Lower lobe of right lung (tissue), 2 donors: ENCODE results near the gene BEAN1. TPM values are rescaled to one million over a fixed set of nuclear protein-coding genes. Genes with fewer than 3 reads are reported as not detected.
A peak's percentile ranks its signal among the peaks of the same experiment; 100 is the strongest.
"Not testable (repeated sequence)": the region's sequence is repeated elsewhere in the genome, so short reads cannot be mapped to it uniquely, and the experiment has no call there.

Source experiments
- ATAC-seq, 2 donors: fragments of 200-7000 bp; cut with Tn5 transposase; one replicate each; pipeline ENCODE4 v1.9.1; 2020 to 2022; ENCODE audit warnings: mild to moderate bottlenecking in 2 of 2, moderate library complexity in 2 of 2
- DNase-seq: peaks from one replicate; pipeline ENCODE4 v3.0.0-alpha.2; 2020
- H3K27ac ChIP-seq: fragments of 200-600 bp; one replicate; pipeline ENCODE4 v1.8.0; 2022
- H3K27me3 ChIP-seq: fragments of 200-600 bp; one replicate; pipeline ENCODE4 v1.8.0; 2022; ENCODE audit warnings: low read depth
- H3K36me3 ChIP-seq: fragments of 200-600 bp; one replicate; pipeline ENCODE4 v1.8.0; 2022; ENCODE audit warnings: mild to moderate bottlenecking
- H3K4me1 ChIP-seq: fragments of 200-600 bp; one replicate; pipeline ENCODE4 v1.8.0; 2022
- H3K4me3 ChIP-seq: fragments of 200-600 bp; one replicate; pipeline ENCODE4 v1.8.0; 2022; ENCODE audit warnings: mild to moderate bottlenecking
- H3K9me3 ChIP-seq: fragments of 200-600 bp; one replicate; pipeline ENCODE4 v1.8.0; 2022
- intact Hi-C: fragments of 100-400 bp; cut with DNase I; formaldehyde crosslinking; loops from one replicate; pipeline ENCODE4 v1.11.0; 2022
- total RNA-seq: library from RNA; stranded (reverse); fragmentation: NEBNext Ultra II Directional; extraction: Animal tissue kit (Norgen Biotek cat#: 25700); gene quantifications from one replicate; pipeline ENCODE4 v1.2.1, GENCODE V29; 2021
- TF ChIP-seq, protein P1 (sequence below): fragments of 200-600 bp; IDR thresholded peaks from one replicate; pipeline ENCODE4 v1.8.0; 2022; ENCODE audit warnings: antibody characterized with exemption, mild to moderate bottlenecking
- donor health status: DM: no; HTN: yes; CAD: no; lungs with severe emphysema.

Gene BEAN1
- total RNA-seq, 1 donor from 2014 or later, result 0.15 TPM

DNA sequence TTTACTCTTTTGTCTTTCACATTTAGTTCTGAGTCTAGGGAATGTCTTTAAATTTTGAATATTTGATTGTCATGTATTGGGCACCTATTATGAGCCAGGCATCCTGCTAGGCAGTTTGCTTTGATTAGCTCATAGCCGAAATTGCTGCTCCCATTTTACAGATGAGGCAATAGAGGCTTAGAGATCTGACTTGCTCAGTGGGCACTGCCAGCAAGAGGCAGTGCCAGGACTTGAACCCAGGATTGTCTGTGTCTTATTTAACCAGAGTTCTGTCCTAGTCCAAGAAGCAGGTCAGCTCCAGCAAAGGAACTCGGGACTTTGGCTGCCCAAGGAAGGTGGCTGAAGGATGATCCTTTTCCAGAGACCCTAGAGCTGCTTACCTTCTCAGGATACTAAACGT is 24.5 kb downstream of the BEAN1 start:
- intact Hi-C loops, result no loop called here
- no peak for ATAC-seq

DNA sequence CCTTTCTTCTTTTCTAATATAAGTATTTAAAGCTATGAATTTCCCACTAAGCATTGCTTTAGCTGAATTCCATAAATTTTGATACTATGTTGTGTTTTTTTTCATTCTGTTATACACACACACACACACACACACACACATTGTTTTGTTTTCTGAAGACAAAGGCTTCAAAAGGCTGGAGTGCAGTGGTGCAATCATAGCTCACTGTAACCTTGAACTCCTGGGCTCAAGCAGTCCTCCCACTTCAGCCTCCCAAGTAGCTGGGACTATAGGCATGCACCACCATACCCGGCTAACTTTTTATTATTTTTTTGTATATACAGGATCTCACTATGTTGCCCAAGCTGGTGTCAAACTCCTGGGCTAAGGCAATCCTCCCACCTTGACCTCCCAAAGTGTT is 26.1 kb downstream of the BEAN1 start:
- H3K9me3 ChIP-seq, H3K4me3 ChIP-seq, DNase-seq, H3K27me3 ChIP-seq, intact Hi-C loops, ATAC-seq, H3K36me3 ChIP-seq, H3K27ac ChIP-seq, H3K4me1 ChIP-seq: not testable (repeated sequence)

More for the DNA sequence above, 24.5 kb downstream of the BEAN1 start:
- no peaks in the 10 kb centered on the region for H3K27me3 ChIP-seq
- H3K27ac ChIP-seq, result no peak overlapping the region
- H3K4me1 ChIP-seq, result no peaks in the 10 kb centered on the region
- DNase-seq, result no peak
- TF ChIP-seq, protein P1, sequence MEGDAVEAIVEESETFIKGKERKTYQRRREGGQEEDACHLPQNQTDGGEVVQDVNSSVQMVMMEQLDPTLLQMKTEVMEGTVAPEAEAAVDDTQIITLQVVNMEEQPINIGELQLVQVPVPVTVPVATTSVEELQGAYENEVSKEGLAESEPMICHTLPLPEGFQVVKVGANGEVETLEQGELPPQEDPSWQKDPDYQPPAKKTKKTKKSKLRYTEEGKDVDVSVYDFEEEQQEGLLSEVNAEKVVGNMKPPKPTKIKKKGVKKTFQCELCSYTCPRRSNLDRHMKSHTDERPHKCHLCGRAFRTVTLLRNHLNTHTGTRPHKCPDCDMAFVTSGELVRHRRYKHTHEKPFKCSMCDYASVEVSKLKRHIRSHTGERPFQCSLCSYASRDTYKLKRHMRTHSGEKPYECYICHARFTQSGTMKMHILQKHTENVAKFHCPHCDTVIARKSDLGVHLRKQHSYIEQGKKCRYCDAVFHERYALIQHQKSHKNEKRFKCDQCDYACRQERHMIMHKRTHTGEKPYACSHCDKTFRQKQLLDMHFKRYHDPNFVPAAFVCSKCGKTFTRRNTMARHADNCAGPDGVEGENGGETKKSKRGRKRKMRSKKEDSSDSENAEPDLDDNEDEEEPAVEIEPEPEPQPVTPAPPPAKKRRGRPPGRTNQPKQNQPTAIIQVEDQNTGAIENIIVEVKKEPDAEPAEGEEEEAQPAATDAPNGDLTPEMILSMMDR, result no peak
- H3K9me3 ChIP-seq, result no peaks in the 10 kb centered on the region
- no peak overlapping the region for H3K4me3 ChIP-seq
- no peaks in the 10 kb centered on the region for H3K36me3 ChIP-seq

DNA sequence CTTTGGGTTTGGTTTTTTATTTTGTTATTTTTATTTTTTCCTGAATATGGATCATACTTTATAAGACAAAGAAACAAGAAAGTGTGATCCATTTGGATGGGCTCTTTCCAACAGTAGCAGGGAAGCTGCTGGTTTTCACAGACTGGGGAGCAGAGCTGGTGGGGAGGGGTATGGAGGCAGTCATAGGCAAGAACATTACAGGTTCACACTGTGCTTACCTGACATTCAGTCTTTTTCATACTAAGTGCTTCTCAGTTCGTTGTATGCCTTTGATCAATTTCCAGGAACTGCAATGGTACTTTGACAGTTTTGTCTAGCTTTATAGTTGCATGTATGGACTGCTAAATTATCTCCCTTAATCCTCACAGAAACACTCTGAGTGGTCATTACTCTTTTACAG is 27.7 kb downstream of the BEAN1 start:
- H3K27me3 ChIP-seq, result peaks cover 15% of the 10 kb centered on the region
- no peaks in the 10 kb centered on the region for H3K9me3 ChIP-seq
- intact Hi-C loops, result no loop called here
- no peak overlapping the region for H3K4me3 ChIP-seq
- no peak overlapping the region for H3K27ac ChIP-seq
- H3K4me1 ChIP-seq, result no peaks in the 10 kb centered on the region
- ATAC-seq (no peak), DNase-seq (no peak)
- TF ChIP-seq, protein P1, result no peak
- no peaks in the 10 kb centered on the region for H3K36me3 ChIP-seq

DNA sequence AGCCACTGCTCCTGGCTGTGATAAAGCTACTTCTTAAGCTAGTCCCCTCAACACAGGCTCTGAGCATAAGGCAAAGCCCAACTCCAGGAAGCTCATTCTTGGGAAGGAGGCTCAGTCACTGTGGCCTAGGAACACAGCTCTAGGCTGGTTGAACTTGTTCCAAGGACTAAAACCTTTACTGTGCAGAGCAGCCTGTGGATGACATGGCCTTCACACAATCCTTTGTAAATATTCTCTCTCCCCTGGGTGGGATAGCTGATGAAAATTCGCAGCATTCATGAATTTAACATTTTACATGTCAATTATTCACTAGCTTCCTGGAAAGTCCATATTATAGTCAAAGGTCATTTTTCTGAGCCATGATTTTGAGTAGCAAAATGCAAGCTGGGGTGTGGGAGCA is 28.9 kb downstream of the BEAN1 start:
- ATAC-seq (no peak), DNase-seq (no peak)
- no peak overlapping the region for H3K27ac ChIP-seq
- TF ChIP-seq, protein P1, result no peak
- peaks cover 25% of the 10 kb centered on the region for H3K27me3 ChIP-seq
- intact Hi-C loops, result no loop called here
- no peak overlapping the region for H3K4me3 ChIP-seq
- H3K9me3 ChIP-seq, result no peaks in the 10 kb centered on the region
- no peaks in the 10 kb centered on the region for H3K36me3 ChIP-seq
- H3K4me1 ChIP-seq, result no peaks in the 10 kb centered on the region

DNA sequence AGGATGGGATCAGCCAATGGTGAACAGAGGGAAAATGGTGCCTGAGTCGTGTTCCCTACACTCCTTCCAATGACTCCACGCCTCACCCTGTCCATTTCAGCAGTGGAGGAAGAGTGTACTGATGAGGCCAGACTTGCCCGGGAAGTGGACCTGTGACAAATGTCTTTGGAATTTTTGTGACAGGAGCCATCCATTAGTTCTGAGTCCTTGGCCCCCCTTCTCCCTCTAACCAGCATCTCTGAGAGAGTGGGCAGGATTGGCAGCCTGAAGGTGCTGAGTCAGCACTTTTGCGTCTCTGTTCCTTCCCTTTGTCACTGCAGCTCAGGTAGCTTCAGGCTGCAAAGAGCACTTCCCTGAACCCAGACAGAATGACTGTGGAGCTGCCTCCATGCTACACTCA is 30.8 kb downstream of the BEAN1 start:
- peak in 1 of 2 donors; percentile 38 for ATAC-seq
- Histone ChIP-seq H3K36me3 (no peaks in the 10 kb centered on the region), H3K9me3 (no peaks in the 10 kb centered on the region), H3K4me3 (no peak overlapping the region), H3K27ac (no peak overlapping the region), H3K4me1 (no peaks in the 10 kb centered on the region), H3K27me3 (peaks cover 25% of the 10 kb centered on the region)
- TF ChIP-seq, protein P1, result no peak
- DNase-seq, result no peak
- intact Hi-C loops, result no loop called here

DNA sequence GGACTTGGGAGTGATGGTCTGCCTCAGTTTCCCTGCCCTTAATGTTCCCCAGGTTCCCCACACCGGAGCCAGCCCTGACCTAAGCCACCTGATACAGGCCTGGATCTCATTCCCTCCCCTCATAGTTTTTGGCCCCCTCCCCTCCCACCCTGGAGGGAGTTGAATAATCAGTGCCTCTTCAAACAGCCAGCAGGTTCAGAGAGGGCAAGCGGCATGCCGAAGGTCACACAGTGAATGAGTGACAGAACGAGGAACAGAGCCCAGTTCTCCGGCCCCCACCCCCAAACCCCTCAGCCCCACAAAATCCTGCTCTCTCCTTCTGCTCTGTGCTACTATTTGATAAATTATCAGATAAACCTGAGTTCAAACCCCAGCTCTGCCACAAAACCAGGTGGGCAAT is 31.2 kb downstream of the BEAN1 start:
- Histone ChIP-seq H3K4me3 (no peak overlapping the region), H3K27ac (no peak overlapping the region), H3K4me1 (no peaks in the 10 kb centered on the region), H3K36me3 (no peaks in the 10 kb centered on the region), H3K27me3 (peaks cover 25% of the 10 kb centered on the region), H3K9me3 (no peaks in the 10 kb centered on the region)
- TF ChIP-seq, protein P1, result no peak
- intact Hi-C loops, result no loop called here
- DNase-seq (no peak), ATAC-seq (no peak)
